ENCODE data around the gene PGR. TPM values are rescaled to one million over a fixed set of nuclear protein-coding genes. Genes with fewer than 3 reads are reported as not detected.

The PGR gene
- total and polyA plus RNA-seq, 10 donors = 0.13 to 7.7 (median 2.5) TPM

GRCh38 chr11:101082813-101083212, 46.8 kb downstream of the PGR start:
- Histone ChIP-seq H3K27ac (no peak overlapping the region), H3K4me3 (no peak overlapping the region), H3K27me3 (replicated peaks in 1 of 7) (no peaks in the 10 kb centered on the region), H3K36me3 (no peaks in the 10 kb centered on the region), H3K9me3 (peaks cover 0 to 37% (median 22%) of the 10 kb centered on the region in 8 donors), H3K4me1 (no peaks in the 10 kb centered on the region)
- TF ChIP-seq CTCF (IDR thresholded peaks at IDR 0.05 in 8 of 11, conservative IDR thresholded peaks at IDR 0.05 in 3 of 11) (no peak), POLR2A (IDR thresholded peaks at IDR 0.05) (no peak), POLR2AphosphoS5 (IDR thresholded peaks at IDR 0.05) (no peak)
- no peak for DNase-seq
- intact Hi-C loops (cut with DNase I; ENCODE audit: low total_unique reads) = no loop called here

GRCh38 chr11:101063706-101064105, 65.9 kb downstream of the PGR start:
- no peaks in the 10 kb centered on the region for H3K9me3 ChIP-seq
- no peaks in the 10 kb centered on the region for H3K36me3 ChIP-seq
- no peak overlapping the region for H3K4me3 ChIP-seq
- no peaks in the 10 kb centered on the region for H3K27me3 ChIP-seq (replicated peaks in 1 of 7)
- no peak overlapping the region for H3K27ac ChIP-seq
- DNase-seq = no peak
- TF ChIP-seq POLR2AphosphoS5 (IDR thresholded peaks at IDR 0.05) (no peak), CTCF (IDR thresholded peaks at IDR 0.05 in 8 of 11, conservative IDR thresholded peaks at IDR 0.05 in 3 of 11) (no peak), POLR2A (IDR thresholded peaks at IDR 0.05) (no peak)
- intact Hi-C loops (cut with DNase I; ENCODE audit: low total_unique reads) = no loop called here
- WGBS, 5 donors = 63 to 84% (median 69%) methylated on average over 3 of the region's 3 CpGs
- no peaks in the 10 kb centered on the region for H3K4me1 ChIP-seq

- intact Hi-C loops (cut with DNase I; ENCODE audit: low total_unique reads) = no loop called here
- H3K4me3 ChIP-seq = no peak overlapping the region
- no peaks in the 10 kb centered on the region for H3K27me3 ChIP-seq (replicated peaks in 1 of 7)
- no peaks in the 10 kb centered on the region for H3K36me3 ChIP-seq
- H3K4me1 ChIP-seq = no peaks in the 10 kb centered on the region
- H3K27ac ChIP-seq = no peak overlapping the region
- WGBS, 5 donors = 71 to 87% (median 73%) methylated on average over 2 of the region's 2 CpGs
- no peaks in the 10 kb centered on the region for H3K9me3 ChIP-seq
- TF ChIP-seq CTCF (IDR thresholded peaks at IDR 0.05 in 8 of 11, conservative IDR thresholded peaks at IDR 0.05 in 3 of 11) (no peak), POLR2AphosphoS5 (IDR thresholded peaks at IDR 0.05) (no peak), POLR2A (IDR thresholded peaks at IDR 0.05) (no peak)
- no peak for DNase-seq
These were observed 68.0 kb downstream of the PGR start for GRCh38 chr11:101061606-101062005.

- H3K4me1 ChIP-seq = no peaks in the 10 kb centered on the region
- intact Hi-C loops (cut with DNase I; ENCODE audit: low total_unique reads) = no loop called here
- TF ChIP-seq POLR2AphosphoS5 (IDR thresholded peaks at IDR 0.05) = no peak
- TF ChIP-seq CTCF (IDR thresholded peaks at IDR 0.05 in 8 of 11, conservative IDR thresholded peaks at IDR 0.05 in 3 of 11) = no peak
- TF ChIP-seq POLR2A (IDR thresholded peaks at IDR 0.05) = no peak
- no peaks in the 10 kb centered on the region for H3K27me3 ChIP-seq (replicated peaks in 1 of 7)
- 74 to 84% (median 80%) methylated on average over 4 of the region's 4 CpGs for WGBS, 5 donors
- DNase-seq = no peak
- no peaks in the 10 kb centered on the region for H3K9me3 ChIP-seq
- H3K27ac ChIP-seq = no peak overlapping the region
- no peaks in the 10 kb centered on the region for H3K36me3 ChIP-seq
- H3K4me3 ChIP-seq = no peak overlapping the region
These were observed 70.3 kb downstream of the PGR start for GRCh38 chr11:101059331-101059730.

All from spleen (tissue), 11 donors.